Activated naive CD8-positive, alpha-beta T cell treated with anti-CD3 and anti-CD28 coated beads, Interleukin-2, amount 50 U/mL, for 16 hours (primary cell): ENCODE measurements around the gene CAVIN3.

Experiments
- DNase-seq: peaks from one replicate; pipeline ENCODE4 v3.0.0-alpha.2; 2020; ENCODE audit warnings: low read depth, low spot score

The CAVIN3 gene

GRCh38 chr11:6270584-6271246 is 49.6 kb downstream of the CAVIN3 start:
- no peak for DNase-seq

GRCh38 chr11:6269994-6270393 is 50.3 kb downstream of the CAVIN3 start:
- no peak for DNase-seq
